ENCODE data around the gene OR2AG1. TPM values are rescaled to one million over a fixed set of nuclear protein-coding genes. Genes with fewer than 3 reads are reported as not detected.

OR2AG1 gene
- total and polyA plus RNA-seq, 2 of the 4 experiments (the other 2 are of a cell fraction): not detected

GRCh38 chr11:6742260-6742659 lies 40.6 kb upstream of the OR2AG1 start:
- H3K79me1 ChIP-seq (ENCODE audit: low read depth in 1 of 2, low read length in 2 of 2): no peaks in the 10 kb centered on the region
- H2BK5ac ChIP-seq (ENCODE audit: low read depth, low read length, poor library complexity, severe bottlenecking): no peak overlapping the region
- no peak overlapping the region for H4K91ac ChIP-seq (ENCODE audit: insufficient read depth, low read depth, low read length)
- H3K56ac ChIP-seq (ENCODE audit: extremely low read depth, insufficient read depth, low read length): no peak overlapping the region
- no peaks in the 10 kb centered on the region for H3K36me3 ChIP-seq (ENCODE audit: control insufficient read depth, insufficient read depth, low read length)
- H3K9me1 ChIP-seq (ENCODE audit: insufficient read depth, low read length): no peaks in the 10 kb centered on the region
- H3K18ac ChIP-seq (ENCODE audit: low read depth, low read length): no peak overlapping the region
- no peak overlapping the region for H3K9ac ChIP-seq (ENCODE audit: low read depth, low read length)
- no peak overlapping the region for H4K5ac ChIP-seq (ENCODE audit: low read depth, low read length)
- no peak overlapping the region for H3K23ac ChIP-seq (ENCODE audit: low read depth, low read length)
- in situ Hi-C loops (cut with MboI; ENCODE audit: low sequenced_read_pairs): no loop called here
- no peak overlapping the region for H2AK9ac ChIP-seq (replicated peaks; ENCODE audit: low read depth, low read length, poor library complexity)
- ChIA-PET CTCF (interaction anchor here (0.7 kb wide), 1 partner anchor 13 kb away, joined by 3 read pairs; no protein-coding TSS in a partner anchor), POLR2A (ENCODE audit: unreplicated experiment) (no interaction called here)
- no peak for TF ChIP-seq ELK1 (IDR thresholded peaks at IDR 0.05; ENCODE audit: borderline replicate concordance, low read depth, low read length)
- TF ChIP-seq SMC3 (IDR thresholded peaks at IDR 0.05; ENCODE audit: low read depth, low read length): no peak
- TF ChIP-seq MAFK (IDR thresholded peaks at IDR 0.05; ENCODE audit: low read depth, low read length): no peak
- TF ChIP-seq MXI1 (IDR thresholded peaks at IDR 0.05; ENCODE audit: borderline replicate concordance, low read depth, low read length): no peak
- TF ChIP-seq CEBPB (IDR thresholded peaks at IDR 0.05; ENCODE audit: low read depth, low read length): no peak
- TF ChIP-seq MAZ (IDR thresholded peaks at IDR 0.05; ENCODE audit: borderline replicate concordance, low read depth, low read length): no peak
- TF ChIP-seq RCOR1 (IDR thresholded peaks at IDR 0.05; ENCODE audit: insufficient replicate concordance, low read length): no peak
- TF ChIP-seq BHLHE40 (IDR thresholded peaks at IDR 0.05; ENCODE audit: low read depth, low read length): no peak
- TF ChIP-seq POLR2A (IDR thresholded peaks at IDR 0.05; ENCODE audit: low read depth, low read length): no peak
- TF ChIP-seq USF2 (IDR thresholded peaks at IDR 0.05; ENCODE audit: low read depth, low read length): no peak
- no peak for TF ChIP-seq NFE2L2 (IDR thresholded peaks at IDR 0.05; ENCODE audit: low read depth, low read length)
- TF ChIP-seq FOS (IDR thresholded peaks at IDR 0.05; ENCODE audit: low read depth, low read length): no peak
- H3K9me3 ChIP-seq (ENCODE audit: control insufficient read depth, insufficient read depth, low read length): no peaks in the 10 kb centered on the region
- dilution Hi-C loops (cut with HindIII; ENCODE audit: low sequenced_read_pairs, unreplicated experiment): no loop called here
- H3K27ac ChIP-seq (ENCODE audit: insufficient read depth, low read length): no peak overlapping the region
- no peak overlapping the region for H2BK20ac ChIP-seq (ENCODE audit: low read depth, low read length)
- DNase-seq (no peak), ATAC-seq (ENCODE audit: low read depth) (no peak)
- 89% methylated on average over 2 of the region's 7 CpGs; no CpG with 5 or more reads in 1 of the 2 experiments for WGBS, 2 experiments (ENCODE audit: extremely low coverage in 2 of 2, insufficient read length in 1 of 2)
- H4K20me1 ChIP-seq (ENCODE audit: insufficient read depth, low read length): no peaks in the 10 kb centered on the region
- H2AK5ac ChIP-seq (ENCODE audit: low read depth, low read length): no peak overlapping the region
- peaks cover 2% of the 10 kb centered on the region; the same call in 1 of the 2 replicates for H3K27me3 ChIP-seq (ENCODE audit: control insufficient read depth, insufficient read depth, low read length)
- intact Hi-C loops (cut with micrococcal nuclease): no loop called here
- no TSS peak for BruUV-seq (replicated peaks)
- H2BK120ac ChIP-seq (ENCODE audit: low read depth, low read length): no peak overlapping the region
- no peak overlapping the region for H4K8ac ChIP-seq (ENCODE audit: low read depth in 2 of 2, low read length in 2 of 2)
- no peak overlapping the region for H2BK15ac ChIP-seq (ENCODE audit: low read depth, low read length)
- H3K4me1 ChIP-seq (ENCODE audit: control insufficient read depth, insufficient read depth, low read length): no peaks in the 10 kb centered on the region
- no peak overlapping the region for H2AFZ ChIP-seq (replicated peaks; ENCODE audit: low read length, poor library complexity)
- no peak overlapping the region for H3K4me2 ChIP-seq (ENCODE audit: low read depth, low read length)
- no peak overlapping the region for H3K4me3 ChIP-seq (ENCODE audit: insufficient read depth, low read depth, low read length)
- H3K4ac ChIP-seq (ENCODE audit: low read depth, low read length): no peak overlapping the region
- H3K14ac ChIP-seq (replicated peaks; ENCODE audit: low read depth, low read length): no peak overlapping the region
